Measurements from ENCODE around the gene DTNA.
"Not testable (repeated sequence)": the region's sequence is repeated elsewhere in the genome, so short reads cannot be mapped to it uniquely, and the experiment has no call there.

The DTNA gene

DNA sequence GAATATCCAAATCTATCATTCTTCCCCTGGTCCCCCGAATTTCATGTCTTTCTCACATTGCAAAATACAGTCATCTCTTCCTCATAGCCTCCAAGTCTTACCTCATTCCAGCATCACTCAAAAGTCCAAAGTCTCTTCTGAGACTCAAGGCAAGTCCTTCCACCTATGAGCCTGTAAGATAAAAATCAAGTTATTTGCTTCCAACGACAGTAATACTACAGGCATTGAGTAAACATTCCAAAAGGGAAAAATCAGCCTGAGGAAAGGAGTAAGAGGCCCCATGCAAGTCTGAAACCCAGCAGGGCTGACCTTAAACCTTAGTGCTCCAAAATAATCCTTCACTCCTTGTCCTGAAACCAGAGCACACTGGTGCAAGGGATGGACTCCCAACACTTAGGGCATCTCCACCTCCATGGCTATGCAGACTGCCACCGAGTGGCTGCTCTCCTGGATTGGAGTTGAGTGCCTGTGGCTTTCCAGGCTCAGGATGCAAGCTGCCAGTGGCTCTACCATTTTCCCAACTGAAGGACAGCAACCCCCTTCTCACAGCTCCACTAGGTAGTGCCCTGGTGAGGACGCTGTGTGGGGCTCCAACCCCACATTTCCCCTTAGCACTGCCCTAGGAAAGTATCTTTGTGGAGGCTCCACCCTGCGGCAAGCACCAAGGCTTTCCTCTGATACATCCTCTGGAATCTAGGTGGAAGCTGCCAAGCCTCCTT is 16.3 kb downstream of the DTNA start:
- no peak for DNase-seq

DNA sequence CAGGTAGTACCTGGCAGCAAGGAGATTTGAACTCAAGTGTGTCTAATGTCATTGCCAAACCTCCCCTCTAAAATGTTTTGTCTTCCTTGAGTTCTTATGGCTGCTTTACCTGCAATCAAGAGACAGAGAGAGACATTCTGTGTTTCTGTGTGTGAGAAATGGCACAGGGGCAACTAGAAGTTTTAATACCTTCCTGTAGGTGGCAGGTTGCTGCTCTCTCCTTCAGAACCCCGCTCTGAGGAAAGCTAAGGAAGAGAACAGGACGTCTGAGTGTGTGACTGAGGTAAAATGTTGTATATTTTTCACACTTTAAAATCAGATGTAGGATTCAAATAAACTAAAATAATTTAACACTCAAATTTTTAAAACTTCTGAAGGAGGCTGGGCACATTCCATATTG is 19.2 kb downstream of the DTNA start:
- no peak for DNase-seq

DNA sequence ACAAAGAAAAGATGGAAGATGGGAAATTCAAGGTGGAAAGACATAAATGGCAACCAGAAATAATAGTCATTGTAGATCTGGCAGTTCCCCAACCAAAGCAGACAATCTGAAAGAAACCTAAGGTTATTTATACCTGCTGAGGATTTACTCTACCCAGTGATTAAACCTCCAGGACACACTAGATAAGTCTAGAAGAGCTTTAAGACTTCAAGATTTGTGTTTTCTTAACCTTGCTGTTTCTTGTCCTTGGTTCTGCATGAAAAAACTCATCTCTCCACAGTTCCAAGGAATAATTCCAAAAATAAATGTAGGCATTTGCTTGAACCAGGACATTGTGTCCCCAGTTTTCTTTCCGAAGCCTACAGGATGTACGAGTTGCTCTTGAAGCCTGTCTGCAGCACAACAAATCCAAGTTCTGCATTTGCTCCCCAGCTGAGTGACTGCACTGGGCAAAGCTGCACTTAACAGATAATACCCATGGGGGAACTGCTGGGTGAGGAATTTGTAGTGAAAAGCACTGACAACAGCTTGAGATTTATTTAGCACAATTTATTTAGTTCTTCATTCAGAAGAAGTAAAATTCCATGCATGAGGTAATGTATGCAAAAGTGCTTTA is 19.8 kb downstream of the DTNA start:
- DNase-seq, result no peak

DNA sequence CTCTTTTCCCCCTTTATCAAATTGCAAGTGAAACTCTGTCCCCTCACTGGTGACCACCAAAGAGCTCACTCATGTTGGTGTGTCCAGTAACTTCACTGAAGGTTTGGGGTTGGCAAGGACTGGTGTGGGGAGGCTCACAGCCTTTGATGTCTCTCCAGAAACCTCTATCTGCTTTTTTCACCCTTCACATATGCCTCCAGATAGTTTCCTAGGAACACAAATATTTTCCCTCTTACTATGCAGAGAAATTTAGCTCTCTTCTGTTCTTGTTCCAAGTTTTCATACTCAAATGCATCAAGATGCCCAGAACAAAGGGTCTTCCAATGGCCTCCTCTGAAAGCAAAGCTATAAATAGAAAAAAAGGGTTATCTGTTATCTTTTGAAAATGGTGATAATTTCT is 20.7 kb downstream of the DTNA start:
- DNase-seq, result no peak

DNA sequence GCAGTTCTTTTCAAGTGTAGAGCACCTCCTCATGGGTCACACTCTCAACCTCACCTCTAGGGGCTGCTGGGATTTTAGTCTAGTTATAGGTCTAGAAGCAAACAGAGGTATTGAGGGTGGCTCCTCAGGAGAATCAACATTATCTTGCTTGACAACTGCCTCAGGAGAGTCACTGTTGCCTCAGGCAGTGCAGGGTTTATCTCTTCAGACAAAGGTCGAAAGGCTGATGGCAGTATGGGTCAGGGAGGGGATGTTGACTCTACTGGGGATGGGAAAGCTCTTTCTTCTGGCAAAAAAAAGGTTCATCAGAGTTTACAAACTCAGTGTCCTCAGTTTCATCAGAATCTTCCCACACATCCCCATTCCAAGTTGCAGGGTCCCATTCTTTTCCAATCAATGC is 24.0 kb downstream of the DTNA start:
- DNase-seq, result no peak

DNA sequence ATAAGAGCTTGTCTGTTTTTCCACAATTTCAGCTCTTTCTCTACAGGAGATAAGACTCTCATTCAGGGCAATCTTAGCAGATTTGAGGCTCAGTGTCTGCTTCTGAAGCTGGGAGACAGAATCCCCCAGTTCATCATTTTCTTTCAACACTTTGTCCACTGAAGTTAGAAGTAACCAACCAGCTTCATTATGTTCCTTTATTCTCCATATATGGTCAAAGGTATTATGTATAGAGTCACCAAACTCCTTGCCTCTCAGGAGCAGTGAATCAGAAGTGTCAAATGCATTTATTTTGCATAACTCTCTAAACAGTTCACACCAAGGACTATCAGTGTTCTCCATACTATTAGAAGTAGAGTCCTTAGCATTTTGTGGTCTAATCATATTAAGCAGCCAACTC is 24.4 kb downstream of the DTNA start:
- not testable (repeated sequence) for DNase-seq

DNA sequence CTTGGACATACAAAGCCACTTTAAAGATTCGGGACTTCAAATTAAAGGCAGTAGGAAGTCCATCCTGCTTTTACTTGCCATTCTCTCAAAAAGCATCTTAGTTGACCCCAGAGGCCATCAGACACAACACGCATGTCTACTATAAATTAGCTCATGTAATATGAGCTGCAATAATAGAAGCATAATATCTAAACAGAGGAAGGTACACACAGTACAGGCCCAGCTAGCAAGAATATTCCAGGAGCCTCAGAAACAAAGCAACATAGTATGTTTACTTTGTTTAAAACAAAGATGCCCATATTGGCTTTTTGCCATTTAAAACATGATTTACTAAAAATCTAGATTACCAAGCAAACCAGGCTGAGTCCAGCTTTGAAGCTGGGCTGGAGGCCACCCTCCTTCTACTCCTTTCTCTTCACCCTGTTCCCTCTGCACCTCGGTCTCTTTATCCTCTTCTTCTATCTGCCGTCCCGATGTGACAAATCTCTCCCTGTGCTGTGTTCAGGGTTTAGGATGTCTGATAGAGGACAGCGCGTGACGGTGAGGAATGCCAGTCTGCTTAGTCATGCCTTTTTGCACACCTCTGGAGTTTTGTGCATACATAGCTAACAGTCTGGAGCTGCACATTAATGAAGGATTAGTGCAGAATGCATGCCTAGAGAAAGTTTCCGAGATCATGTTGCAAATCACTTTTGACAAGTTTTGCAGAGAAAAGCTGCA is 28.2 kb downstream of the DTNA start:
- DNase-seq, result no peak

DNA sequence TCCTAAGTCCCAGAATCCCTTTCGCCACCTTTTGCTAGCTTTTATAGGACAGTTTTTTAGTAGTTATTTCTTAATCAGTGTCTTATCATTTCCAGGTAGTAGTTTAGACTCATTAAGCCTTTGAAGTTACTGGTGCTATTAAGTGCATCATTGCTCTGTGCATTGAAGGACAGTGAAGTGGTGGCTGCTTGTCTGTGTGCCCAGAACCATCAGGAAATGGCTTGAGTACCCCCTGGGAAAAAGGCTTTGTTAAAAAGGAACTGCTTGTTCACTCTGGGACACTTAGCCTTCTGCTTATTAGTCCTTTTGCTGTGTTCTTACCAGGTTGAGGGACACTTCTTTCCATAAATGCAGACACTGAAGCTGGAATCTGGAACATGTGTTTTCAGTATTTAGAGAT is 30.0 kb downstream of the DTNA start:
- no peak for DNase-seq

DNA sequence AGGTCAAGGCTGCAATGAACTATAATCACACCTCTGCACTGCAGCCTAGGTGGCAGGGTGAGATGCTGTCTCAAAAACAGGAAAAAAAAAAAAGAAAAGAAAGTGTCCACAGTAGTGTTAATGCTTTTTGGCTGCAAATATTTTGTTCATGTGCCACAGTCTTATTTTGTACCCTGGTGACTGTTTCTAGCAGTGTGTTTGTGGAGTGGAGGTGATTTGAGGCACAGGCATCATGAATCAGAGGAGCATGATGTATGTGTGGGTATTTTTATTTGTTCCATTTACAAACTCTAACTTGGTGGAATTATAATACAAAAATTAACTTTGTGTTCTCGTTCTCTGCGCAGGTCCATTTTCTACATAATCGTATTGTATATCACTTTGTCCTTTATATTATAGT is 30.6 kb downstream of the DTNA start:
- DNase-seq, result no peak

DNA sequence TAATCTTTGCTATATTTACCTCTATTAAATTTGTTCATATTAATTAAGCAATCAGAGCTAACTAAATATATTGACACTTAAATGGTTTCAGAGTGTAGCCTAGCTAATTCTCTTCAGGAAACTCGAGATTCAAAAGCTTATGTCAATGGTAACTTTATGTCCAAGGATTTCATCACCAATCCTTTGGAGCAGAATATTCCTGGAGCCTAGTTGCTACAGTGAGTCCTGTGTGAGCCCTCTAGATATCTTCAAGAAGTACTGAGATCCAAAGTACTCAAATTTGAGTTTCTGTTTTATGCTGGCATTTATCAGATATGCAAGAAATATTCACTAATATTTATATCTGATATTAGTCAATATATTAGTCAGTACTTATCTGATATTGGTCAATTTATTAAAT is 31.3 kb downstream of the DTNA start:
- no peak for DNase-seq

DNA sequence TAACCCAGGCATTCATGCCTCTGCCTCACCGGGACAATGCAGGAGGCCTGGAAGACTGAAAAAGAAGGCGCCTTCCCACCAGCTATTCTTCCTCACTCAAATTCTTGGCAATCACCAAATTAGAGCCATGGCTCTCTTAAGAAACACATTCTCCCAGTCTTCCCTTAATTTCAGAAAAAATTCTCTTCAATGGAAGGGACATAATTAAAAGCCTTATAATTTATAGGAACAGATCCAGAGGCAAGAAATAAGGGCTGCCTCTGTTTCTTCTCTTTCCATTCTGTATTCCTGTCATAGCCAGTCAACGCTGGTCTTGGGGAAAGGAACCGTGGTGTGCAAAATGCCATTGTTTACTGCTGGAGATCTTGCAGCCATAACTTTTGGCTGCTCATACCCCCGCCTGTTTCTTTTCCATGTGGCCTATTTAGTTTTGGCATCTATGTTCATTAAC is 32.8 kb downstream of the DTNA start:
- no peak for DNase-seq

DNA sequence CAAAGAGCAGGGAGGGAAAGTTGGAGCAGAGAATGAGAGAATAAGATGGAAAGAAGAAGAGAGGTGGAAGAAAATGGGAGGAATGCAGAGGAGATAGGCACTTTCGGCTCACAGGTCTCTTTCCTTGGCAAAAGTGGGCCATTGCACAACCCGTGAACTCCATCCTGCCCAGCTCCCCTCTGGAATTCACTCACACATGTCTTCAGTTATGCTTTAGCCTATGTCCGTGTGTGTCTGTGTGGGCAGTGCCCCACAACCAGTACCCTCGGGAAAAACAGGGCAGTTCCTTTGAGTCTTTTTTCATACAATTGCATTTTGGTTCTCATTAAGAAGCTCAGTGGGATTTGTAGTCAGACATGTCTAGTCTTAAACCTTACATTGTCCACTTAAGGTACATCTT is 34.5 kb downstream of the DTNA start:
- DNase-seq, result no peak

DNA sequence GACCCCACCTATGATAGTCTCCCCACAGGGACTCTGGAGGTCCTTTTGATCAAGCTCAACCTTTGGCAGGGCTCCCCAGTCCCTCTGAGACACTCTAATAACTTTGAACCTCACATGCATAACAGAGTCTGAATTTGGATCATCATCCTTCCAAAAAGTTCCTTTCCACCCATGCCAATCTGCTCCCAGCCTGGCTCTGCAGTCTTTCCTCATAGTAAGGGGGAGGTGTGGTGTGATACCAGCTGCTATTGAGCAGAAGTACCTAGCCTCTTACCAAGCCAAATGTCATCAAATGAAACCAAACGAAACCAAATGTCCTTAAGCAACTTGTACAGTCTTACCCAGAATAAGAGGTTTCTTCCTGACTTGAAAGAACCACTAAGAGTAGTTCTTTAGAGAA is 36.5 kb downstream of the DTNA start:
- DNase-seq, result no peak

DNA sequence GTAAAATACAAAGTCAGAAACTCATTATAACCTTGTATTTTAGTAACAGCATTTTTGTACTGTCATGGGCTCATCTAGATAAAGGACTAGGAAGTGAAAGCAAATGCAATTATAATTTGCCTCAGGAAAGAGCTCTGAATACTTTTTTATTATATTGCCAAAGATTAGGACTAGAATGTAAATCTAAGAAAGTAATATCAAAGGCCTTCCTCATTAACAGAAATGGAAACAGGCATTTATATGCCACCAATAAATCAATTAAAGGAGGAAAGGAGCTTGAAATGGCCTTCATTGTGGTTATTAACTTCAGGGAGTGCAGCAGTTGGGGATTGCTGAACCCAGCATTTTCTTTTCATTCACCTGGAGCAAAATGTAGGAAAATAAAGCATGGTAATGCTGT is 39.6 kb downstream of the DTNA start:
- no peak for DNase-seq

DNA sequence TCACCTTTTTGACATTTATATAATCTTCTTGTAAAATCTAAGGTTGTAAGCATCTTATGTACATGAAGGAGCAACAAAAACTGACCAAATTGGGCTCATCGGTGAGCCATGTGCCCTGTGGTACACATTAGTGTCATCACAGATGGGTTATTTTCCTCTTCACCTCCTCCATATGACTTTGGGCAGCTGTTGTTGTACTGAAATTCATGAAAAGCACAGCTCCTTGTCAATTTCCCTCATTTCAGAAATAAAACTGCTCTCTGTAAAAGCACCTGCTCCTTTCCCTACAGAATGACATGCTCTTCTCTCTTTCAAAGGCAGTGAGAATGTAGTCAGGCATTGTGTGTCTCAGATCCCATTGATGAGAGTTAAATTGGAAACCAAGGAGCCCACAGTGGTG is 42.0 kb downstream of the DTNA start:
- no peak for DNase-seq

DNA sequence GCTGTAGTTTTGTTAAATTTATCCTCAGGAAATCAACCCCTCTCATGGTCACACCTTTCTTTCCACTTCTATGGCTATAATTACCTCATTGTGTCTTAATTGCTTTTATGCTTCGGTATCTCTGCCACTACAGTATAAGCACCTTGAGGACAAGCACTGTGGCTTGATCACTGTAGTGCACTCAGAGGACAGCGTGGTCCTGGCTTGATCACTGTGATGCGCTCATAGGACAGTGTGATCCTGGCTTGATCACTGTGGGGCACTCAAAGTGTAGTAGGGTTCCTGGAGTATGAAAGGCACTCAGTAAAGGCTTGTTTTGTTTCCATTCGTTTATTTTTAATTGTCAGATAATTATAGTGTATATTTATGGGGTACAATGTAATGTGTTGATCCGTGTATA is 44.2 kb downstream of the DTNA start:
- no peak for DNase-seq

DNA sequence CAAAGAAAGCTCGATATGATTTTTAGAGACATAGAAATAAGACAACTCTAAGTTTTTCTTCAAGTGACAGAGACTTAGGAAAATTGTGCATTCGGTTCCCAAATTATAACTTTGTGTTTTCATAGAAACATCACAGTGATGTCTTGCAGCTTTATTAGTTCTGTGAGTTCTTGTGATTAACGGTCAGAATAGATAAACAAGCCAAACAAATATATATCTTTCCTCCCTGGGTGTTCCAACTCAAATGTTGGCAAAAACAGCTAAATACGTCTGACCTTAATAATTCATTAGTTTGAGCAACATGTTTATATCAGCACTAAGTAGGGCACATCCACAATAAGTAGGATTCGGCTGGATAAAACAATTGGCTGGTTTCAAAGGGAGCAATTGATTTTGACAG is 47.6 kb downstream of the DTNA start:
- no peak for DNase-seq

DNA sequence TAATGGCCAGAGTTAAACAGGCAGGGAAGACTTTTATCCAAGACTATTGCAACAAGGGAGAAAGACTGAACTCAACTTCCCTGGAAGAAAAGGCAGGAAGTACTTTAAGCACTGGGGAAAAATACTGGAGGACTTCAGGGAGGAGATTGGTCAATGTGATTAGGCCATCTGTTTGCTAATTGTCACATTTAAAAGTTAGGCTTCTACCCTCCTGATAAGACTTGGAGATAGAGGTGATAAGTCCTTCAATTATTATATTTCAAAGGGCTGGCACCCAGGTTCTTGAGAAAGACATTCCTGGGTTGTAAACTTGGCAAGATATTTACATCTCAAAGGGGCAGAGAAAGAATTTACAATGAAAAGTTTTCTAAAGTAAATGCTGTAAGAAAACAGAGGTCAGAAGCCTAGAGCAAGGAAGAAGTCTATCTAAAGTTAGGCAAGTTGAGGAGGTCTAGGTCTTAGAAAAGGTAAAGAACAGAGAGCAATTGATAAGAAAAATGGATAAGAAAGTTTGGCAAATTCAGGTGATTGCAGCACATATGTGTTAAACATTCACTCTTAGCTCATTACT is 48.4 kb downstream of the DTNA start:
- no peak for DNase-seq

DNA sequence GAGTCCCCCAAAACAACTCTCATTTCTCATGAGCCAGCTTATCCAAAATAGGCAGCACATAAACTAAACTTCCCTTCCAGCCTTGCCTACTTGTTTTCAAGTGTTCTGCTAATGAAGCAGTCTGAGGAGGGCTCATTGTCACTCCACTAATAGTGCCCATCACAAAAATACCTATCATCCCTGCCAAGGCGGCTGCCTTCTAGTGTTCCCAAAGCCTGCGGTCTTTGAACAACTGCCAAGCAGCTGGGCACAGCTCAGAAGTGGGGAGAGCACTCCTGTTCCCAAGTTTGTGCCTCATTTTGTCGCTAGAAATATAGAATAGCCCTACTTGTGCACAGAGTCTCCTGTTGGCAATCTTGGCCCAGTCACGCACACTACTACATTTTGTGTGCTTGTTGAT is 50.3 kb downstream of the DTNA start:
- no peak for DNase-seq

DNA sequence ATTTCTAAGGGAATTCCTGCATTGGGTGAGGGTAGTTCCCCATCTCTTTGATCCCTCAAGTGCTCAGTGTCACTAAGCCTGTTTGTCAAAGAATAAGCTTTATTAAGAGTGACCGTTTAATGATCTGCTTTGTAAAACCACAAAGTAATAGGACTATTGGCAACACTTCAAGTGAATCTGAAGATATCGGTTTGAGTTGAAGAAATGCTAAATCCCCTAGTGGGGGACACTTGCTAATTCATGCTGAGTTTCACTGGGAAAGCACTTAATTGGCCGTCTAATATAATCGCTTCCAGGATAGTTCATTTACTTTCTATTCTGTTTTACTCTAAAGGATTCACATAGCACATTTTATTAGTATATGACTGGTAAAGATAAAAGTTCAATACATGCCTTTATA is 54.4 kb downstream of the DTNA start:
- DNase-seq, result no peak

DNA sequence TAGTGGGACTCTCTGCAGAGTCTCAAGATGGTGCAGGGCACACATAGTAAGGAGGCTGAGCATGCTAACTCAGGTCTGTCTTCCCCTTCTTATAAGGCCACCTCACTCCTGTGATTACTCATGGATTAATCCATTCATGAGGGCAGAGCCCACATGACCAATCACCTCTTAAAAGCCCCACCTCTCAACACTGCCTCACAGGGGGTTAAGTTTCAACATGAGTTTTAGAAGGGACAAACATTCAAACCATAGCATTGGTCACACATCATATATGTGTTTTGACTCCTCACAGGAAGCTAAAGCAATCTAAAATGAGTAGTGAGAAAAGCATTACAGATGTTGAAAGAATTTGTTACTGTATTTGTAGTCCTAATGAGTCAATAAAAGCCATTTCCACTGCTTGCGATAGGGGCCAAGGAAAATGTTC is 57.5 kb downstream of the DTNA start:
- DNase-seq, result no peak

DNA sequence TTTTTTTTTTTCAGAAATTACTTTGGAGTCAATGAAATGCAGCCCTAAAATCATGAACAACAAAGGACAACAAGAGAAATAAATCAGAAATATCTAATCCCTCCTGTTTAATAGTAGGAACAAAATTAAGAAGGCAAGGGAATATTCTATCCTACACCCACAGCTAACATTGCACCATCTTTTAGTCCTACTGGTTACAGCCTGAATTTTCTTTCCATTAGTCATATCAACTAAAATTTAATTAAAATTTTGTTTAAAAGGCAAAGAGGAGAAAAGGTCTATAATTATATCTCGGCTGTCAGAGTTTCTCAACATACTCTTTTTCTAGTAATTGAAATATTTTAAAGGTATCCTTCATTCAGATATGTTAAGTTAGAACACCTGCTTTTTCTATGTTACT is 61.9 kb downstream of the DTNA start:
- DNase-seq, result no peak

DNA sequence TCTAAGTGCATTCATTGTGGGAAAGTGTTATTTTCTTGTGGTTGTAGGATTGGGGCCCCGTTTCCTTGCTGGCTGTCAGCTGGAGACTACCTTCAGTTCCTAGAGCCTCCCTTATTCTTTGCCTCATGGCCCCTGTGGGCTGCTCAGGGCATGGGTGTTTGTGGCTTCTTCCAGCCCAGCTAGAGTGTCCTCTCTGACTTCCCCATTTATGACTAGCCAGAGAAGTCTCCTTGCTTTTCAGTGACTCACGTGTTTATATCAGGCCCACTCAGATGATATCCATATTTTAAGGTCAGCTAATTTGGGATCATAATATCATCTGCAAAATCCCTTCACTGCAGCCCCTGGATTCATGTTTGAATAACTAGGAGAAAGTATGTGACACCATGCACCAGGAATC is 62.8 kb downstream of the DTNA start:
- no peak for DNase-seq

DNA sequence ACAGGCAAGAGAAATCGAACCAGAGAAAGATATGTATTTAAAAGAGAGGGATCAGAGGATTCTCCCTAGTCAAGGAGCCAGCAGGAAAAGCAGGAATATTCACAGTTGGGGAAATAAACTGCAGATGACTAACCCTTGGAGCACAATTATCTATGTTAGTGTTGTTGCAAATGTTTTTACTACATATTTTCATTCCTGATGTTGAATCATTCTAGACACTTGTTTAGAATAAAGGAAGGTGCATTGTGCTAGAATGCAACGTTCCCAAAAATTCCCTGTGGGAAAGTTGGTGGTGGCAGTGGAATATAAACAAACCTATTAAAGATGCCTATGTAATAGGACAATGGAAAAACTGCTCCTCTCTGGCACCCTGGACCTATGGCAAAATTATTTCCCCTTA is 63.3 kb downstream of the DTNA start:
- DNase-seq, result no peak

Measured in activated naive CD4-positive, alpha-beta T cell treated with anti-CD3 and anti-CD28 coated beads, Interleukin-2, amount 50 U/mL, for 16 hours (primary cell).